Measurements from ENCODE around the gene ALDH16A1.

DNA sequence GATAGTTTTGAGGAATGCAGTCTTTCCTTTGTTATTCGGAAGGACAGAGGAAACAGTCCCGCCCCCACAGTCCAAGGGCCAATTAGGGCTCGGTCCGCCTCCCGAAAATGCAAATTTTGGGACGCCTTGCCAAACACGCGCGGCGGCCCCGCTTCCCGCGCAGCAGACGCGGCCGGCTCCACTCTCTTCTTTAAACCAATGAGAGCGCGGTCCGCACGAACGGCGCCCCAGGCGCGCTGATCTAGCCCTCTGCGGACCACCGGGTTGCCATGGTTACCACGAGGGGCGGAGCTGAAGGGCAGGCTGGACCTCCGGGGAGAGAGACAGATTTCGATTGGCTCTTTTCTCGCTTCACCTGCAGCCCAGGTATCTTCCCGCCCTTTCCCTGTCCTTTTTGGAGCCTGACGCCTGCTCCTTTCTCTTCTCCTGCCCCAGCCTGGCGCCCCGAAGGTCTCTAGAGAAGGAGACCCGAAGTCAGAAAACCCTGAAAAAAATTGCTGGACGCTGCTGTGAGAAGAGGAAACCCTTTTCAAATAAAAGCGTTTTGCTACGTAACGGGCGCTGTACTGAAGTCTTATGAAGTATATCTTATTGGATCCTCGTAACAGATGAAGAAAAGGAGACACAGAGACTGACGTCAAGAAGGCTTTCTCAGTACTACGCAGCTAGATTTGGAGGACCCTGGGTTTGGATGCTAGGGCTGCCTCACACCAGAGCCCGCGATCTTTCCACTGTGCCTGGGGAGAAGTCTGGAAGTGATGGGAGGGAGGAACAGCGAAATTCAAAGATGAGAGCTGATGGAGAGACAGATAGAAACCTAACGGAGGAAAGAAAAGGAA is 31.8 kb upstream of the ALDH16A1 start:
- TF ChIP-seq, protein P1, sequence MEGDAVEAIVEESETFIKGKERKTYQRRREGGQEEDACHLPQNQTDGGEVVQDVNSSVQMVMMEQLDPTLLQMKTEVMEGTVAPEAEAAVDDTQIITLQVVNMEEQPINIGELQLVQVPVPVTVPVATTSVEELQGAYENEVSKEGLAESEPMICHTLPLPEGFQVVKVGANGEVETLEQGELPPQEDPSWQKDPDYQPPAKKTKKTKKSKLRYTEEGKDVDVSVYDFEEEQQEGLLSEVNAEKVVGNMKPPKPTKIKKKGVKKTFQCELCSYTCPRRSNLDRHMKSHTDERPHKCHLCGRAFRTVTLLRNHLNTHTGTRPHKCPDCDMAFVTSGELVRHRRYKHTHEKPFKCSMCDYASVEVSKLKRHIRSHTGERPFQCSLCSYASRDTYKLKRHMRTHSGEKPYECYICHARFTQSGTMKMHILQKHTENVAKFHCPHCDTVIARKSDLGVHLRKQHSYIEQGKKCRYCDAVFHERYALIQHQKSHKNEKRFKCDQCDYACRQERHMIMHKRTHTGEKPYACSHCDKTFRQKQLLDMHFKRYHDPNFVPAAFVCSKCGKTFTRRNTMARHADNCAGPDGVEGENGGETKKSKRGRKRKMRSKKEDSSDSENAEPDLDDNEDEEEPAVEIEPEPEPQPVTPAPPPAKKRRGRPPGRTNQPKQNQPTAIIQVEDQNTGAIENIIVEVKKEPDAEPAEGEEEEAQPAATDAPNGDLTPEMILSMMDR (IDR thresholded peaks at IDR 0.05): no peak
- TF ChIP-seq EZH2phosphoT487 (IDR thresholded peaks at IDR 0.05): no peak
- peak; percentile 39 for TF ChIP-seq EZH2 (IDR thresholded peaks at IDR 0.05)

Data from neural progenitor cell (in vitro differentiated cells).